ENCODE data around the gene TTC28. TPM values are rescaled to one million over a fixed set of nuclear protein-coding genes. Genes with fewer than 3 reads are reported as not detected.
A peak's percentile ranks its signal among the peaks of the same experiment; 100 is the strongest.

The TTC28 gene
- total RNA-seq, 2 donors from 2014 or later, result 5.7 to 6.0 TPM

- no peak overlapping the region for H3K4me3 Mint-ChIP-seq
- no peaks in the 10 kb centered on the region for H3K9me3 Mint-ChIP-seq
- H3K36me3 Mint-ChIP-seq, result no peaks in the 10 kb centered on the region
- no peak for ATAC-seq
- H3K27ac Mint-ChIP-seq, result no peak overlapping the region
- no peak for DNase-seq (ENCODE audit: low spot score)
- H3K4me1 Mint-ChIP-seq (ENCODE audit: low read depth in 2 of 2), result peaks cover 8 to 15% of the 10 kb centered on the region in 2 donors
- peaks cover 14 to 20% of the 10 kb centered on the region in 2 donors for H3K27me3 Mint-ChIP-seq
Measured at GRCh38 chr22:28440592-28441390, 238.8 kb downstream of the TTC28 start.

DNA sequence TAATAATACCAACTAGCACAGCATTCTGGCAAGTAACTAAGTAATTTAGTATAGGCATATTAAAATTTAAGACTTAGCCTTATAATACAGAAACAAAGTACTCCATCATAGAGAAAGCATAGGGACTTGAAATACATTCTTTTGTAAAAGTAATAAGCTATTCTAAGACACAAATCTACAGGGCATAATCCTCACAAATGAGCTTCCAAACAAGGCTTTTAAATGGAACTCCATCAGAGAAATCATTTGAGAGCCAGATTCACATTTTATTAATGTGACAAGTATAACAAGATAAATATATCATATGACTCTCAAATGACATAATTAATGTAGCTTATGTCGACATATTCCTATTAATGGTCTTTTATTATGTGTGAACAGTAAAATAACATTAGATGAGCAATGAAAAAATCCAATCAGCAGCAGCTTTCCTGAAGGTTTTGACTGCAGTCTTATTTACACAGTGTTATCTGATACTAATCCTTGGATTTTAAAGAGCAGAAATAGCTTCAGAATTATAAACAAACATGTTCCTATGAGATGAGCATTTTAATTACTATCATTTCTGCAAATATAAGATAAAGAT, 241.4 kb downstream of the TTC28 start:
- DNase-seq (ENCODE audit: low spot score), result no peak
- no peak overlapping the region for H3K27ac Mint-ChIP-seq

DNA sequence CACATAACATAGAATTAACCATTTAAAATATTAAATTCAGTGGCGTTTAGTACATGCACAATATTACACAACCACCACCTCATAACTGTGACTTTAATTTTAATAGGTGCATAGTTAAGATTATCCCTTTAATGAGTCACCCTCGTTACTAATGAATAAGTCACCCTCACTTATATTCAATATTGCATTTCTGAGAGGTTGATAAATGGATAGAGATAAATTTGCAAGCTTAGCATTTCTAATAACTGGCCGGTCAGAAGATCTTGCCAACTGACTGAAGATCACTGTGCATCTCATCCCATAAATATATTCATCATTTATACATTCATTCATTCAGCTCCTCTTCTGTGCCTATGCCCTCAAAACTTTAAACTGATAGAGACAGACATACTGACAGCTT, 243.7 kb downstream of the TTC28 start:
- Mint-ChIP-seq H3K27me3 (peaks cover 3 to 6% of the 10 kb centered on the region in 2 donors), H3K4me3 (no peak overlapping the region), H3K36me3 (no peaks in the 10 kb centered on the region), H3K4me1 (ENCODE audit: low read depth in 2 of 2) (no peaks in the 10 kb centered on the region), H3K9me3 (no peaks in the 10 kb centered on the region), H3K27ac (no peak overlapping the region)
- no peak for ATAC-seq
- no peak for DNase-seq (ENCODE audit: low spot score)

More for the DNA sequence above, 241.4 kb downstream of the TTC28 start:
- Mint-ChIP-seq H3K36me3 (no peaks in the 10 kb centered on the region), H3K4me1 (ENCODE audit: low read depth in 2 of 2) (peaks cover 4 to 11% of the 10 kb centered on the region in 2 donors), H3K27me3 (peaks cover 3% of the 10 kb centered on the region in 2 donors), H3K9me3 (no peaks in the 10 kb centered on the region), H3K4me3 (no peak overlapping the region)
- no peak for ATAC-seq

- H3K27me3 Mint-ChIP-seq, result peaks cover 6% of the 10 kb centered on the region in 2 donors
- DNase-seq (ENCODE audit: low spot score) (no peak), ATAC-seq (no peak)
- no peak overlapping the region for H3K4me3 Mint-ChIP-seq
- H3K27ac Mint-ChIP-seq, result no peak overlapping the region
- H3K9me3 Mint-ChIP-seq, result no peaks in the 10 kb centered on the region
- H3K4me1 Mint-ChIP-seq (ENCODE audit: low read depth in 2 of 2), result no peaks in the 10 kb centered on the region
- H3K36me3 Mint-ChIP-seq, result no peaks in the 10 kb centered on the region
Measured at GRCh38 chr22:28435140-28435768, 244.4 kb downstream of the TTC28 start.

GRCh38 chr22:28430466-28431025, 249.1 kb downstream of the TTC28 start:
- Mint-ChIP-seq H3K4me3 (no peak overlapping the region), H3K27ac (no peak overlapping the region), H3K27me3 (peaks cover 9 to 21% of the 10 kb centered on the region in 2 donors), H3K36me3 (no peaks in the 10 kb centered on the region), H3K4me1 (ENCODE audit: low read depth in 2 of 2) (no peaks in the 10 kb centered on the region), H3K9me3 (no peaks in the 10 kb centered on the region)
- ATAC-seq (no peak), DNase-seq (ENCODE audit: low spot score) (no peak)

- no peaks in the 10 kb centered on the region for H3K36me3 Mint-ChIP-seq
- no peak overlapping the region for H3K27ac Mint-ChIP-seq
- H3K4me1 Mint-ChIP-seq (ENCODE audit: low read depth in 2 of 2), result no peaks in the 10 kb centered on the region
- DNase-seq (ENCODE audit: low spot score) (no peak), ATAC-seq (no peak)
- no peaks in the 10 kb centered on the region for H3K9me3 Mint-ChIP-seq
- H3K27me3 Mint-ChIP-seq, result peaks cover 13 to 21% of the 10 kb centered on the region in 2 donors
- no peak overlapping the region for H3K4me3 Mint-ChIP-seq
Measured at GRCh38 chr22:28429711-28430110, 249.9 kb downstream of the TTC28 start.

GRCh38 chr22:28428271-28428670, 251.4 kb downstream of the TTC28 start:
- Mint-ChIP-seq H3K36me3 (no peaks in the 10 kb centered on the region), H3K27ac (no peak overlapping the region), H3K4me1 (ENCODE audit: low read depth in 2 of 2) (no peaks in the 10 kb centered on the region), H3K27me3 (peaks cover 16 to 28% of the 10 kb centered on the region in 2 donors), H3K9me3 (no peaks in the 10 kb centered on the region), H3K4me3 (no peak overlapping the region)
- ATAC-seq (no peak), DNase-seq (ENCODE audit: low spot score) (no peak)

- ATAC-seq (no peak), DNase-seq (ENCODE audit: low spot score) (no peak)
- Mint-ChIP-seq H3K4me3 (no peak overlapping the region), H3K4me1 (ENCODE audit: low read depth in 2 of 2) (no peaks in the 10 kb centered on the region), H3K27ac (no peak overlapping the region), H3K27me3 (peaks cover 13 to 22% of the 10 kb centered on the region in 2 donors), H3K36me3 (no peaks in the 10 kb centered on the region), H3K9me3 (no peaks in the 10 kb centered on the region)
Measured at GRCh38 chr22:28426346-28427132, 253.1 kb downstream of the TTC28 start.

DNA sequence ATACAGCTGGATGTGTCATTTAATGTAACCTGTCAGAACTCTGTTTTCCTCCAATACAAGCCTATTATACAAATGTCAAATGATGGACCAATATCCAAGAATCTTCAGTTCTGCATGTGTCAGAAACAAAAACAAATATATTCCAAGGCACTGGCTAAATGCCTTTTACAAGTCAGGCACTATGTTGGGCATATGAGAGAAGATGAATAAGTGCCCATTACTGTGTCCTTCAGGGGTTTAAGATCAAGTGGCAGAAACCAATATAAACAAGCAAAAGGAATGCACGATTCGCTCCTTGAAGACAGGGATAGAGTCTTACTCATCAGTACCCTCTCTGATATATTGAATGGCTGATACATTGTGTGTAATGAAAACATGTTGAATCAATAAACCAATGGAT, 254.4 kb downstream of the TTC28 start:
- peaks cover 10 to 22% of the 10 kb centered on the region in 2 donors for H3K27me3 Mint-ChIP-seq
- H3K27ac Mint-ChIP-seq, result no peak overlapping the region
- no peaks in the 10 kb centered on the region for H3K9me3 Mint-ChIP-seq
- no peaks in the 10 kb centered on the region for H3K36me3 Mint-ChIP-seq
- no peaks in the 10 kb centered on the region for H3K4me1 Mint-ChIP-seq (ENCODE audit: low read depth in 2 of 2)
- DNase-seq (ENCODE audit: low spot score) (no peak), ATAC-seq (no peak)
- no peak overlapping the region for H3K4me3 Mint-ChIP-seq

GRCh38 chr22:28424427-28425080, 255.1 kb downstream of the TTC28 start:
- Mint-ChIP-seq H3K9me3 (no peaks in the 10 kb centered on the region), H3K27me3 (peaks cover 10 to 21% of the 10 kb centered on the region in 2 donors), H3K27ac (no peak overlapping the region), H3K4me3 (no peak overlapping the region), H3K36me3 (no peaks in the 10 kb centered on the region), H3K4me1 (ENCODE audit: low read depth in 2 of 2) (no peaks in the 10 kb centered on the region)
- ATAC-seq, result peak in 1 of 2 donors; percentile 52
- no peak for DNase-seq (ENCODE audit: low spot score)

- no peaks in the 10 kb centered on the region for H3K36me3 Mint-ChIP-seq
- no peak for DNase-seq (ENCODE audit: low spot score)
- ATAC-seq, result no peak
- H3K27me3 Mint-ChIP-seq, result peaks cover 9 to 17% of the 10 kb centered on the region in 2 donors
- H3K9me3 Mint-ChIP-seq, result no peaks in the 10 kb centered on the region
- H3K4me1 Mint-ChIP-seq (ENCODE audit: low read depth in 2 of 2), result no peaks in the 10 kb centered on the region
- no peak overlapping the region for H3K4me3 Mint-ChIP-seq
- H3K27ac Mint-ChIP-seq, result no peak overlapping the region
Measured at GRCh38 chr22:28419919-28420318, 259.7 kb downstream of the TTC28 start.

DNA sequence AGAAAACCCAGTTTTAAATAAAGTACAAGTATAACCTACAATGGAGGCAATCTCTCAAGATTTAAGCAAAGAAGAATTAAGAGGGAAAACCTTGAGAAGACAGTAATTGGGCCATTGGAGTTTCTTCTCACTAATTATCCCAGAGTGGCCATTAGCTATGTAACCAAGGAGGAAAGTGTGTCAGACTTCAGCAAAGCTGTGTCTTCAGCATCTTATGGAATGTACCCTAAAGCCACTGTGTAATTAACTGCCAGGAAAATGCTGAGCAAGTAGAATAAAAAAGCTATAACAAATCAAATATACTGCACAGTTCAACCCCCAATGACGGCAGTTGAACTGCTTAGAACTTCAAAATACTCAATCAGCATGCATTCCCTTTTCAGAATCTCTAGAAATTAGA, 261.6 kb downstream of the TTC28 start:
- H3K4me3 Mint-ChIP-seq, result no peak overlapping the region
- DNase-seq (ENCODE audit: low spot score), result no peak
- H3K9me3 Mint-ChIP-seq, result no peaks in the 10 kb centered on the region
- no peaks in the 10 kb centered on the region for H3K4me1 Mint-ChIP-seq (ENCODE audit: low read depth in 2 of 2)
- peaks cover 11 to 19% of the 10 kb centered on the region in 2 donors for H3K27me3 Mint-ChIP-seq
- no peak overlapping the region for H3K27ac Mint-ChIP-seq
- H3K36me3 Mint-ChIP-seq, result no peaks in the 10 kb centered on the region
- no peak for ATAC-seq

GRCh38 chr22:28417431-28417830, 262.2 kb downstream of the TTC28 start:
- no peak overlapping the region for H3K27ac Mint-ChIP-seq
- no peak for DNase-seq (ENCODE audit: low spot score)
- no peaks in the 10 kb centered on the region for H3K9me3 Mint-ChIP-seq
- no peak overlapping the region for H3K4me3 Mint-ChIP-seq
- H3K27me3 Mint-ChIP-seq, result peaks cover 13 to 23% of the 10 kb centered on the region in 2 donors
- no peaks in the 10 kb centered on the region for H3K4me1 Mint-ChIP-seq (ENCODE audit: low read depth in 2 of 2)
- no peak for ATAC-seq
- no peaks in the 10 kb centered on the region for H3K36me3 Mint-ChIP-seq
